ENCODE measurements around the gene FGFR2. TPM values are rescaled to one million over a fixed set of nuclear protein-coding genes. Genes with fewer than 3 reads are reported as not detected.

The FGFR2 gene
- total and polyA plus RNA-seq, 11 donors, result 0.13 to 4.1 (median 0.35) TPM; not detected in 1

DNA sequence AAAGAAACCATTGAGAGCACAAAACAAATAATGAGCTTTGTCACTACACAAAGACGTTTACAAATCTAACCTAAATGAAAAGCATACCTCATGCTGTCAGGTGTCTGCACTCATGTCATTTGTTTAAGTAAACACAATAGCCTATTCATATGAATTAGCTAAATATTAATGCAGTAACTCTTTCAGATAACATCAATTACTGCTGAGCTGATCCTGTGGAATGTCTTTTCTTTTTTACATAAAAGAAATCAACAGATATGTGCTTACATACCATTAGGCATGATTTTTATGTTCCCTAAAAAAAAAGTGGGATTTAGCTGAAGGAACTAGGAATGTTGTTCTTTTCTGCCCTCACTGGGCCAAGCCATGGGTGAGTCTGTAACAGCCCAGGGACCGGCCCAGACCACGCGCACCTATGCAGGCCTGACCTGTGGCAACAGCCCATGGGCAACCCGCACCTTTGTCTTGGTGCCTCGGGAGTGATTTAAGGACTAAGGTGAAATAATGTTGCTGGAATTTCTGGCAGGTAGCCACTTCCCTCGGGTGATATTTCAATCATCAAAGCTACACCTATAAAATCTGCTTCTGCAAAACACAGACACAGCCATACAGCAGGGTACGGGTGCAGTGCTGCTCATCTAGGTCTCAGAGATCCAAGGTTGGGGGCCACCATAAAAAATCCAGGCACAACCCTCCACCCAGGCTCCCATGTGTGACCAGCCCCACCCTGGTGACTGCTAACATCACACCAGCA, 44.6 kb downstream of the FGFR2 start:
- whole genome bisulfite sequencing, 4 donors, result 69 to 76% (median 74%) methylated on average over 8 of the region's 8 CpGs
- Histone ChIP-seq H3K4me1 (no peaks in the 10 kb centered on the region), H3K4me3 (no peak overlapping the region), H3K27me3 (peaks cover 0 to 6% (median 0%) of the 10 kb centered on the region in 9 donors), H3K36me3 (no peaks in the 10 kb centered on the region), H3K27ac (no peak overlapping the region), H3K9me3 (peaks cover 0 to 13% (median 0%) of the 10 kb centered on the region in 12 donors)
- DNase-seq (no peak), ATAC-seq (no peak)
- TF ChIP-seq, protein P1, sequence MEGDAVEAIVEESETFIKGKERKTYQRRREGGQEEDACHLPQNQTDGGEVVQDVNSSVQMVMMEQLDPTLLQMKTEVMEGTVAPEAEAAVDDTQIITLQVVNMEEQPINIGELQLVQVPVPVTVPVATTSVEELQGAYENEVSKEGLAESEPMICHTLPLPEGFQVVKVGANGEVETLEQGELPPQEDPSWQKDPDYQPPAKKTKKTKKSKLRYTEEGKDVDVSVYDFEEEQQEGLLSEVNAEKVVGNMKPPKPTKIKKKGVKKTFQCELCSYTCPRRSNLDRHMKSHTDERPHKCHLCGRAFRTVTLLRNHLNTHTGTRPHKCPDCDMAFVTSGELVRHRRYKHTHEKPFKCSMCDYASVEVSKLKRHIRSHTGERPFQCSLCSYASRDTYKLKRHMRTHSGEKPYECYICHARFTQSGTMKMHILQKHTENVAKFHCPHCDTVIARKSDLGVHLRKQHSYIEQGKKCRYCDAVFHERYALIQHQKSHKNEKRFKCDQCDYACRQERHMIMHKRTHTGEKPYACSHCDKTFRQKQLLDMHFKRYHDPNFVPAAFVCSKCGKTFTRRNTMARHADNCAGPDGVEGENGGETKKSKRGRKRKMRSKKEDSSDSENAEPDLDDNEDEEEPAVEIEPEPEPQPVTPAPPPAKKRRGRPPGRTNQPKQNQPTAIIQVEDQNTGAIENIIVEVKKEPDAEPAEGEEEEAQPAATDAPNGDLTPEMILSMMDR (IDR thresholded peaks at IDR 0.05), result no peak
- no peak for TF ChIP-seq POLR2A (IDR thresholded peaks at IDR 0.05)
- intact Hi-C loops (cut with DNase I), result no loop called here

DNA sequence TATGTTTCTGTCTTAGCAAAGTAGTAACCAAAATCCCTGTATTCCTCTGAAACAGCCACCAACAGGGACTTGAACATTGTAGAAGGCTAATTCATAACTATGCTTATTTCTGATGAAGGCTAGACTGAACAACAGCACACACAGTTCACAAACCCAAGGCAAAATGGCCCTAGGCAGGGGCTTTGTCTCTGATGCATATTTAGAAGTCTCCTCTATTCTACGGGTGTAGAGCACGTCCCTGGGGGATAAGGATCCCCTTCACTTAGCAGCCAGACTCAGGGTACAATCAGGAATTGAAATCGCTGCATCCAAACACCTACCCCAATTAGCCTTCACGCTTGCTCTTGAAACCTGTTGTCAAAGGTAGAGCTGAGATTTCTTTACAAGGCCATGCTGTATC, 45.5 kb downstream of the FGFR2 start:
- ATAC-seq, result no peak
- H3K9me3 ChIP-seq, result peaks cover 0 to 13% (median 0%) of the 10 kb centered on the region in 12 donors
- no peaks in the 10 kb centered on the region for H3K36me3 ChIP-seq
- no peak for DNase-seq
- no peak overlapping the region for H3K27ac ChIP-seq
- 80 to 98% (median 83%) methylated on average over 4 of the region's 4 CpGs for WGBS, 4 donors
- H3K27me3 ChIP-seq, result peaks cover 0 to 6% (median 0%) of the 10 kb centered on the region in 9 donors
- no peaks in the 10 kb centered on the region for H3K4me1 ChIP-seq
- TF ChIP-seq POLR2A (IDR thresholded peaks at IDR 0.05), result no peak
- TF ChIP-seq, protein P1 (IDR thresholded peaks at IDR 0.05), result no peak
- no peak overlapping the region for H3K4me3 ChIP-seq
- intact Hi-C loops (cut with DNase I), result no loop called here

DNA sequence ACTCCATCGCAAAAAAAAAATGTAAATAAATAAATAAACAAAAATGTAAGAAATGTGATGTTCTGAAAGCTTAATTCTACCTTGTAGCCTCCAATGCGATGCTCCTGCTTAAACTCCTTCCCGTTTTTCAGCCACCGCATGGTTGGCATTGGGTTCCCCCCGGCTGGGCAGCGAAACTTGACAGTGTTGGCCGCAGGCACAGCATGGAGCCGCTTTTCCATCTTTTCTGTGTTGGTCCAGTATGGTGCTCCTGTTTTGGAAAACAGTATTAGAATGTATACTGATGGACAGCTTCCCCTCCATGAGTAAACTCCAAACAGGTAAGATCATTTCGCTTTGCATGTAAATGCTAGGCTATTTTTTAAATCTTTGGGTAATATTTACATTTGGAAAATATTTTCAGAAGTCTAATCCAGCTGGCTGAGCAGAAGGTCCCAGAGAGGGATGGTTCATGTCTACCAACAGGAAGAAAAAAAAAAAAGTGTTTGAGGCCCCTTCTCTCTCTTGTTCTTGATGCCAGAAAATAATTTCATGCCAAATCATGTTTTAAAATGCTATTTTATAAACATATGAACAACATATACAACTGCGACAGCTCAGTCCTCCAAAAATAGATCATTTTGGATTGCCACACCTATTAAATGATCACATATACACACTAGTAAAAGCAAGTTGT, 46.9 kb downstream of the FGFR2 start:
- no peak for ATAC-seq
- no peak for TF ChIP-seq POLR2A (IDR thresholded peaks at IDR 0.05)
- TF ChIP-seq, protein P1 (IDR thresholded peaks at IDR 0.05), result no peak

DNA sequence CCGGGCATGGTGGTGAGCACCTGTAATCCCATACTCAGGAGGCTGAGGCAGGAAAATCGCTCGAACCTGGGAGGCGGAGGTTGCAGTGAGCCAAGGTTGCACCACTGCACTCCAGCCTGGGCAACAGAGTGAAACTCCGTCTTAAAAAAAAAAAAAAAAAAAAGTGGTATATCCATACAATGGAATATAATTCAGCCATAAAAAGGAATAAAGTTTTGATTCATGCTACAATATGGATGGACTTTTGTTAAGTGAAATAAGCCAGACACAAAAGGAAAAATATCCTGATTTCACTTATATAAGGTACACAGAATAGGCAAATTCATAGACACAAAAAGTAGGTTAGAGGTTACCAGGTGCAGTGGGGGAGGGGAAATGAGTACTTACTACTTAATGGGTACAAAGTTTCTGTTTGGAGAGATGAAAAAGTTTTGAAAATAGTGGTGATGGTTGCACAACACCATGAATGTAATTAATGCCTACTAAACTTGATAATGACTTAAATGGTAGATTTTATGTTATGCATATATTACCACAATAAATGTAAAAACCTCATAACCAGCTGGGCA, 53.9 kb downstream of the FGFR2 start:
- Histone ChIP-seq H3K36me3 (no peaks in the 10 kb centered on the region), H3K4me1 (no peaks in the 10 kb centered on the region), H3K9me3 (peaks cover 0 to 8% (median 2%) of the 10 kb centered on the region in 12 donors), H3K27ac (no peak overlapping the region), H3K27me3 (no peaks in the 10 kb centered on the region), H3K4me3 (no peak overlapping the region)
- DNase-seq (no peak), ATAC-seq (no peak)
- 93 to 96% (median 94%) methylated on average over 5 of the region's 5 CpGs for WGBS, 4 donors
- intact Hi-C loops (cut with DNase I), result no loop called here
- TF ChIP-seq, protein P1 (IDR thresholded peaks at IDR 0.05), result no peak
- no peak for TF ChIP-seq POLR2A (IDR thresholded peaks at IDR 0.05)

More for the DNA sequence above, 46.9 kb downstream of the FGFR2 start:
- Histone ChIP-seq H3K27me3 (no peaks in the 10 kb centered on the region), H3K4me1 (no peaks in the 10 kb centered on the region), H3K36me3 (no peaks in the 10 kb centered on the region), H3K4me3 (no peak overlapping the region), H3K9me3 (peaks cover 0 to 13% (median 0%) of the 10 kb centered on the region in 12 donors), H3K27ac (no peak overlapping the region)
- intact Hi-C loops (cut with DNase I), result no loop called here
- no peak for DNase-seq
- 91 to 94% (median 92%) methylated on average over 10 of the region's 10 CpGs for WGBS, 4 donors

Data from heart left ventricle (tissue), 16 donors.